Right lobe of liver (tissue), 6 donors: Measurements from ENCODE around the gene KIRREL2. TPM values are rescaled to one million over a fixed set of nuclear protein-coding genes. Genes with fewer than 3 reads are reported as not detected.

Experiments used
- ATAC-seq, 4 donors: fragments of 200-7000 bp; cut with Tn5 transposase; one replicate each; pipeline ENCODE4 v1.9.1; 2020; ENCODE audit warnings: mild to moderate bottlenecking in 4 of 4, moderate library complexity in 4 of 4
- DNase-seq, 3 donors: peaks; one replicate each; pipeline ENCODE4 v3.0.0-alpha.2; 2020
- H3K27ac ChIP-seq, 3 donors: fragments of 200-600 bp; one replicate each; pipeline ENCODE4 v1.8.0; 2022
- H3K27me3 ChIP-seq, 2 donors: fragments of 200-600 bp; one replicate each; pipeline ENCODE4 v1.8.0; 2022
- H3K36me3 ChIP-seq, 4 donors: fragments of 200-600 bp; sonication (generic) in 1 of 4; one replicate each; pipeline versions ENCODE4 v1.5.1 to v1.8.0; 2017 to 2022; ENCODE audit warnings: control low read depth in 1 of 4
- H3K4me1 ChIP-seq, 4 donors: fragments of 200-600 bp; sonication (generic) in 1 of 4; one replicate each; pipeline versions ENCODE4 v1.5.1 to v1.8.0; 2017 to 2022; ENCODE audit warnings: control low read depth in 1 of 4
- H3K4me3 ChIP-seq, 3 donors: fragments of 200-600 bp; one replicate each; pipeline ENCODE4 v1.8.0; 2022
- H3K9me3 ChIP-seq, 4 donors: fragments of 200-600 bp; sonication (generic) in 1 of 4; one replicate each; pipeline versions ENCODE4 v1.5.1 to v1.8.0; 2017 to 2022; ENCODE audit warnings: control low read depth in 1 of 4
- POLR2A ChIP-seq: fragments of 450-650 bp; IDR thresholded peaks from one replicate; pipeline ENCODE4 v1.6.1; 2017; ENCODE audit warnings: antibody characterized with exemption, mild to moderate bottlenecking
- WGBS: methylation state at CpG from one replicate; pipeline ENCODE4 v1.1.6; 2018; ENCODE audit warnings: low coverage, low lambda C conversion rate; ENCODE audit not compliant: insufficient coverage; ENCODE audit errors: missing lambda C conversion rate; 5-methylcytosine and 5-hydroxymethylcytosine counted together
- intact Hi-C, 2 donors: fragments of 100-400 bp; cut with DNase I; formaldehyde crosslinking; loops; one replicate each; pipeline versions ENCODE4 v1.11.2 to v1.14.1; 2022
- total RNA-seq, 6 experiments: library from RNA; depleted of rRNA in 2 of 6; stranded (reverse); fragments of >200 nt in 2 of 6; fragmentation: NEBNext Ultra II Directional in 3 of 6; extraction: Animal tissue kit (Norgen Biotek cat#: 25700) in 3 of 6; gene quantifications; one replicate each; pipeline versions ENCODE4 v1.1.0 to v1.2.4, GENCODE V29; 2016 to 2023
- TF ChIP-seq, protein P1 (sequence below), 4 donors: fragments of 200-600 bp in 3 of 4; fragments of 450-650 bp in 1 of 4; IDR thresholded peaks; one replicate each; pipeline versions ENCODE4 v1.5.1 to v1.8.0; 2016 to 2022; ENCODE audit warnings: antibody characterized with exemption in 4 of 4, mild to moderate bottlenecking in 2 of 4
- donor health status: DM: no; HTN: yes; CAD: no.
- donor health status: DM: no; HTN: no; CAD: no.
- donor health status: DM: no; HTN: no; CAD: no.
- donor health status: DM: no; HTN: yes; CAD: no.
- donor health status: DM: no; HTN: yes; CAD: no.

KIRREL2 gene
- total RNA-seq, 6 experiments from 2014 or later: not detected

GRCh38 chr19:35852029-35852780 lies 4.5 kb upstream of the KIRREL2 start, which contains the start of gene NPHS1:
TSS of gene NPHS1 (minus strand) at chr19:35852504. CDS start at chr19:35851837, 667 bp downstream.
- Histone ChIP-seq H3K27me3 (peaks cover 0 to 12% of the 10 kb centered on the region in 2 donors), H3K27ac (no peak within 1 kb of the TSS), H3K36me3 (no peaks in the 10 kb centered on the region), H3K4me3 (no peak within 1 kb of the TSS), H3K9me3 (no peaks in the 10 kb centered on the region), H3K4me1 (peaks cover 0 to 10% (median 2%) of the 10 kb centered on the region in 4 donors)
- peak in 1 of 3 donors; percentile 24 for DNase-seq
- 78% methylated on average over 5 of the region's 9 CpGs for WGBS
- intact Hi-C loops: no loop called here
- no peak for TF ChIP-seq POLR2A
- TF ChIP-seq, protein P1, sequence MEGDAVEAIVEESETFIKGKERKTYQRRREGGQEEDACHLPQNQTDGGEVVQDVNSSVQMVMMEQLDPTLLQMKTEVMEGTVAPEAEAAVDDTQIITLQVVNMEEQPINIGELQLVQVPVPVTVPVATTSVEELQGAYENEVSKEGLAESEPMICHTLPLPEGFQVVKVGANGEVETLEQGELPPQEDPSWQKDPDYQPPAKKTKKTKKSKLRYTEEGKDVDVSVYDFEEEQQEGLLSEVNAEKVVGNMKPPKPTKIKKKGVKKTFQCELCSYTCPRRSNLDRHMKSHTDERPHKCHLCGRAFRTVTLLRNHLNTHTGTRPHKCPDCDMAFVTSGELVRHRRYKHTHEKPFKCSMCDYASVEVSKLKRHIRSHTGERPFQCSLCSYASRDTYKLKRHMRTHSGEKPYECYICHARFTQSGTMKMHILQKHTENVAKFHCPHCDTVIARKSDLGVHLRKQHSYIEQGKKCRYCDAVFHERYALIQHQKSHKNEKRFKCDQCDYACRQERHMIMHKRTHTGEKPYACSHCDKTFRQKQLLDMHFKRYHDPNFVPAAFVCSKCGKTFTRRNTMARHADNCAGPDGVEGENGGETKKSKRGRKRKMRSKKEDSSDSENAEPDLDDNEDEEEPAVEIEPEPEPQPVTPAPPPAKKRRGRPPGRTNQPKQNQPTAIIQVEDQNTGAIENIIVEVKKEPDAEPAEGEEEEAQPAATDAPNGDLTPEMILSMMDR (IDR thresholded peaks at IDR 0.05): no peak
- ATAC-seq: no peak

- H3K4me1 ChIP-seq: peaks cover 0 to 10% (median 2%) of the 10 kb centered on the region in 4 donors
- no peak overlapping the region for H3K4me3 ChIP-seq
- TF ChIP-seq, protein P1 (IDR thresholded peaks at IDR 0.05): no peak
- no peak for TF ChIP-seq POLR2A
- no peaks in the 10 kb centered on the region for H3K9me3 ChIP-seq
- peaks cover 0 to 12% of the 10 kb centered on the region in 2 donors for H3K27me3 ChIP-seq
- intact Hi-C loops: no loop called here
- no peak for DNase-seq
- no peaks in the 10 kb centered on the region for H3K36me3 ChIP-seq
- 35% methylated on average over 6 of the region's 8 CpGs for WGBS
- no peak overlapping the region for H3K27ac ChIP-seq
- ATAC-seq: no peak
These were observed 3.5 kb upstream of the KIRREL2 start for GRCh38 chr19:35853038-35853756.

GRCh38 chr19:35858311-35858710 lies 1.6 kb downstream of the KIRREL2 start:
- Histone ChIP-seq H3K4me1 (peaks cover 0 to 10% (median 2%) of the 10 kb centered on the region in 4 donors), H3K27ac (no peak overlapping the region), H3K36me3 (no peaks in the 10 kb centered on the region), H3K9me3 (no peaks in the 10 kb centered on the region), H3K27me3 (peaks cover 0 to 12% of the 10 kb centered on the region in 2 donors), H3K4me3 (no peak overlapping the region)
- intact Hi-C loops: no loop called here
- ATAC-seq: no peak
- no peak for DNase-seq
- TF ChIP-seq POLR2A: no peak
- TF ChIP-seq, protein P1 (IDR thresholded peaks at IDR 0.05): no peak
- WGBS: no CpG with 5 or more reads among the region's 6 CpGs

DNA sequence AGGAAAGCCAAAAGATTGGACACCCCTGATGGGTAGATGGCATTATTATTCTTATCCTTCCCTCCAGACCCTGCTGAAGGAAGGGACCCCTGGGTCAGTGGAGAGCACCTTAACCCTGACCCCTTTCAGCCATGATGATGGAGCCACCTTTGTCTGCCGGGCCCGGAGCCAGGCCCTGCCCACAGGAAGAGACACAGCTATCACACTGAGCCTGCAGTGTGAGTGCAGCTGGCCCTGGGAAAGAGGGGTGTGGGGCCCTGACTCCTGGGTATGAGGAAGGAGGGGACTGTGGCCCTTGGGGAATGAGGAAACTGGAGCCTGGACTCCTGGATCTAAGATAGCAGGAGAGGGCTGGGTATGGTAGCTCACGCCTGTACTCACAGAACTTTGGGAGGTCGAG lies 2.7 kb downstream of the KIRREL2 start:
- WGBS: 68% methylated on average over 4 of the region's 4 CpGs
- Histone ChIP-seq H3K27ac (no peak overlapping the region), H3K27me3 (peaks cover 0 to 12% of the 10 kb centered on the region in 2 donors), H3K36me3 (no peaks in the 10 kb centered on the region), H3K9me3 (no peaks in the 10 kb centered on the region), H3K4me3 (no peak overlapping the region), H3K4me1 (peaks cover 0 to 10% (median 2%) of the 10 kb centered on the region in 4 donors)
- intact Hi-C loops: no loop called here
- DNase-seq (no peak), ATAC-seq (no peak)
- TF ChIP-seq POLR2A: no peak
- TF ChIP-seq, protein P1 (IDR thresholded peaks at IDR 0.05): no peak
